Embryonic facial prominence (tissue), 1 donor: Measurements from ENCODE around the gene GCAT.

ENCODE experiments used
- DNase-seq: peaks from one replicate; pipeline ENCODE4 v3.0.0-alpha.2; 2016; ENCODE audit errors: extremely low spot score

GCAT gene

DNA sequence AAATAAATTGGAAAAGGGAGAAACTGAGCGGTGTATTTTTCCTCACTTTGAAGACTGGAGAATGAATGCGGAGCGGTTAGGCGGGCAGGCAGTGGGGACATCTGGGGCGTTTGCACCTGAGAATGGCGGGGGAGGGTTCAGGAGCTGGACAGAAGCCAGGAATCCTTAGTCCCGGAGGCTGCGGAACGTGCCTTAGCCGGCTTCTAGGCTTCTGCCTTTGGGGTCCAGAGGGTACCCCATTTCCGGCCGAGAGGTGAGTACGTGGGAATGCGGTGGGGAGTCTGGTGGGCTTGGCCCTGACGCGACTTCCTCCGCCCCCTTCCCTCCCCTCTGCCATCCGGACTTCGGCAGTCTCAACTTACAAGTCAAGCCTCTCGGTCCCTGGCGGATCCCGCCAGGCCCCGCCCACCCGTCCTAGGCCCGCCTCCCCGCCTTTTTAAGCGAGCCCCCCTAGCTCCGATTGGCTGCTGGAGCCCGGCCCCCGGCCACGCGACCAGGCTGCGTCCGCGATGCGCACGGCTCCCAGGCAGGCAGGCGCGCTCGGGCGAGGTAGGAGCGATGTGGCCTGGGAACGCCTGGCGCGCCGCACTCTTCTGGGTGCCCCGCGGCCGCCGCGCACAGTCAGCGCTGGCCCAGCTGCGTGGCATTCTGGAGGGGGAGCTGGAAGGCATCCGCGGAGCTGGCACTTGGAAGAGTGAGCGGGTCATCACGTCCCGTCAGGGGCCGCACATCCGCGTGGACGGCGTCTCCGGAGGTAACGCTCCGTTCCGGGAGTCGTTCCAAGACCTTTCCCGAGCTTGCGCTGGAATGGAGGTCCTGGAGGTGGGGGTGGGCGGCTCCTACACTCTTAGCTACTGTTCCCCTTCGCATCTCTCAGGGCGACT lies at the start of gene GCAT:
Gene GCAT, plus strand, starts transcription at position 525 of the 884 bp plus-strand sequence. Its CDS starts 34 bp downstream, at position 559.
- peak; percentile 93 for DNase-seq

GRCh38 chr22:37758694-37759093 lies 49.0 kb upstream of the GCAT start:
- no peak for DNase-seq

DNA sequence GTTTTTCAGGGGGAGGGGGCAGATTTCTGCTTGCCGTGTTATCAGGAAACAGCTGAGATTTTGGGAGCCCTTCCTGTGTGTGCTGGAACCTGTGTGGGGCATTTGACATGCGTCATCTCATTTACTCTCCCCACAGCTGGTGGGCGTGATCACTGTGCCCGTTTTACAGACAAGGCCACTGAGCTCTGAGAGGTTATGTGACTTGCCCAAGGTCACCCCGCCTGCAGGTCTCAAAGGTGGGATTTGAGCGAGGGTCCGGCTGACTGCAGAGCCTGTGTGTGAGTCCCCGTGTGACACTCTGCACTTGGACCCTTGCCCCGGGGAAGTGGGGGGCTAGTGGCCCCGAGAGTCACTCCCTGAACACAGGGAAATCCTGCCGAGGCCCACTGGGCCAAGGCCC lies 48.5 kb upstream of the GCAT start:
- DNase-seq: no peak

DNA sequence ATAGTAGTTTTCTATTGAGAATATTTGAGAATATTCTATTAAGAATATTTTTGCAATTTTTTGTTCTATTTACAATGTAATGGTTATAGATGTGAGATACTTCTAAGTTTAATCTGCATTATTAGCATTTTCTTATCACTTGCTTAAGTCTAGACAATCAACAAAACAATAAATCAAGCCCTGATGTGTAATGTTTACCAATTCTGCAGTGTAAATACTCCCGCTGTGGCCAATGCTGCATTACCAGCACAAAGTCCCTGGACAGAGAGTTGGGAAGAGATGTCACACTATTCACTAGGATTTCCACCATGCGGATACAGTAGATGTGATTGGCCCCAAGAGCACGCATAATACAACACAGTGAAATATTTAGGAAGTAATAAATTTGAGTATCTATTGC lies 47.6 kb upstream of the GCAT start:
- no peak for DNase-seq

GRCh38 chr22:37762389-37762836 lies 45.3 kb upstream of the GCAT start:
- no peak for DNase-seq

DNA sequence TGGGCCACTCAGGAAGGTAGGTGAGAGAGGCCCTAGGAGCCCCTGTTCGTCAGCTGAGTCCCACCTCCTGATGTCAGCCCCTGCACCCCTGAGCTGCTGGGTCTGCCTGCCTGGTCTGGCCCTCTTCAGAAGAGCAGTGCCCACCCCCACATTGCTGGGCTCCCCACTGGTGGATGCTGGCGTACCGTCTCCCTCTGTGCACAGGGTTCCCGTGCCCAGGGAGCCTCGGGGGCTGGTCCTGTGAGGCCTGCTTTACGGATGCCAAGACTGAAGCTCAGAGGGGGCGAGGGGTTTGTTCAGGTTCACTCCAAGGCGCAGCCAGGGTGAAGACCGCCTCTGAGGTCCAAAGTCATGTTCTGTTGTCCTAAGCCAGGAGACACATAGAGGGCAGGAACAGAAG lies 44.7 kb upstream of the GCAT start:
- DNase-seq: no peak

GRCh38 chr22:37763652-37764051 lies 44.1 kb upstream of the GCAT start:
- no peak for DNase-seq

DNA sequence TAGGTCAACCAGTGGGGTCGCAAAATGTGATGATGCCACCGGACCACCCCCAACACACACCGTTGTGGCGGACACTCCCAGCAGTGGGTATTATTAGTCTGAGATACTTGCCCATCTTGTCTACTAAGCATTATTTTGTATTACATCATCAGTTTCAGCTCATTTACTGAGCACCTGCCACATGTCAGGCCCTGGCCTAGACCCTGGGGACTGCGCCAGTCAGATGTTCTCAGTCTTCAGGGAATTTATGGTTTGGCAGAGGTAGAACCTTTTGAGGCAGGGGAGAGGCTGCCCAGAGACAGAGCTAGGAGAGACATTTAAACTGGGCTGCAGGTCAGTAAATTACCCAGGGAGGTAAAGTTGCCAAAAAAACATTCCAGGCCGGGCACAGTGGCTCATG lies 43.1 kb upstream of the GCAT start:
- DNase-seq: no peak

DNA sequence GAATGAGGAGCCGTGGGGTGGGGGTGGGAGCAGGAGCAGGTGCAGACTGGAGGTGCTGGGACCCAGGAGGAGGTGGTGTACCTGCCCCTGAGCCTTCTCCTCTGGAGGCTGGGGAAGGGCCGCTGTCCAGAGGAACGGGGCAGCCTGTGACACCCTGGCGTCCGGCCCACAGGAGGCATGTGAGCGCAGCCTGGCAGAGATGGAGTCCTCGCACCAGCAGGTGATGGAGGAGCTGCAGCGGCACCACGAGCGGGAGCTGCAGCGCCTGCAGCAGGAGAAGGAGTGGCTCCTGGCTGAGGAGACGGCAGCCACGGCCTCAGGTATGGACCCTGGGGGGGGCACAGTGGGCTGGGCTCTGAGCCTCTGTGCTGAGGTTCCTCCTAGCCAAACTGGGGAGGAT lies 42.2 kb upstream of the GCAT start:
- DNase-seq: no peak

GRCh38 chr22:37765953-37766576 lies 41.7 kb upstream of the GCAT start:
- DNase-seq: no peak

- no peak for DNase-seq
Observed at GRCh38 chr22:37768273-37768672, 39.5 kb upstream of the GCAT start.

- no peak for DNase-seq
Observed at GRCh38 chr22:37769056-37769455, 38.7 kb upstream of the GCAT start.

DNA sequence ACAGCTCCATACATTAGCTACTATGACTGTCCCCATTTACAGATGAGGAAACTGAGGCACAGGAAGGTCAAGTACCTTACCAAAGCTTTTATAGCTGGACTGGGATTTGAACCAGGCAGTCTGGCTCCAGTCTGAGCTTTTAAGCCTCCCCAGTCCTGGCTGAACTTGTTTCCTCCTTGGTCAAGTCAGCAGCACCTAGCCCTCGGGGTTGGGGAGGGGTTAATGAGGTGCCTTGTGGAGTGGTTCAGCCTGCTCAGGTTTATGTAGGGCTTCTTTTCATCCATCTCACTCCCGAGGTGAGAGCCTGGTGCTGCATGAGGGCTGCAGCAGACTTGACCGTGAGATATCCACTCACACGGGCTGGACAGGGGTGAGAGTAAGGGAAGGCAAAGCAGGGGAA lies 36.7 kb upstream of the GCAT start:
- no peak for DNase-seq

DNA sequence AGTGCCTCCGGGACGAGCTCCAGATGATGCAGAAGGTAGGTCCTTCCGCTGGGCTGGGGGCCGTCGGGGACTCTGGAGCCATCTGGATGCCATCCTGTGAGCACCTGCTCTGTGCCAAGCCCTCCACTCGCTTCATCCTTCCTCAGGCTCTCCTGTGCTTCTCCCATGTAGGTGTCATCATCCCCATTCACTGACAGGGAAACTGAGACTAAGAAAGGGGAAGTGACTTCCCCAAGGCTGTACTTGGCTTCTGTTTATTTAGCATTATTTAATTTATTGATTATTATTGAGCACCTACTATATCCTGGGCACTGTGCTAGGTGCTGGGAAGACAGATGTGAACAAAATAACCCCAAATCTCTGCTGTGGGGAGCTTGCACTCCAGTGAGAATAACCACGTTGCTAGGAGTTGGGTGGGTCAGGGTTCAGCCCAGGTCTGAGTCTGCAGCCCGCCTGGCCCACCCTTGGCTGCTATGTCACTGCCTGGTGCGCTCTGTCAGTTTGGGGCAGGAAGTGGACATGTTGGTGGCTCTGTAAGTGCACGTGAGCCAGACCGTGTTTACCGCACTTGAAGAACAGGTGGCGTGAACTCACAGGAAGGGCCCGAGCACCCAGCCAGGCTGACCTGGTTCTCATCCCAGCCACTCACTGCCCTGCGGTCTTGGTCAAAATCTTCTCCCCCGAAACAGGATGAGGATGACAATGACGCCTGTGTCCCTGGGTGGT lies 35.9 kb upstream of the GCAT start:
- DNase-seq: no peak

- DNase-seq: no peak
Observed at GRCh38 chr22:37774728-37775127, 33.0 kb upstream of the GCAT start.

DNA sequence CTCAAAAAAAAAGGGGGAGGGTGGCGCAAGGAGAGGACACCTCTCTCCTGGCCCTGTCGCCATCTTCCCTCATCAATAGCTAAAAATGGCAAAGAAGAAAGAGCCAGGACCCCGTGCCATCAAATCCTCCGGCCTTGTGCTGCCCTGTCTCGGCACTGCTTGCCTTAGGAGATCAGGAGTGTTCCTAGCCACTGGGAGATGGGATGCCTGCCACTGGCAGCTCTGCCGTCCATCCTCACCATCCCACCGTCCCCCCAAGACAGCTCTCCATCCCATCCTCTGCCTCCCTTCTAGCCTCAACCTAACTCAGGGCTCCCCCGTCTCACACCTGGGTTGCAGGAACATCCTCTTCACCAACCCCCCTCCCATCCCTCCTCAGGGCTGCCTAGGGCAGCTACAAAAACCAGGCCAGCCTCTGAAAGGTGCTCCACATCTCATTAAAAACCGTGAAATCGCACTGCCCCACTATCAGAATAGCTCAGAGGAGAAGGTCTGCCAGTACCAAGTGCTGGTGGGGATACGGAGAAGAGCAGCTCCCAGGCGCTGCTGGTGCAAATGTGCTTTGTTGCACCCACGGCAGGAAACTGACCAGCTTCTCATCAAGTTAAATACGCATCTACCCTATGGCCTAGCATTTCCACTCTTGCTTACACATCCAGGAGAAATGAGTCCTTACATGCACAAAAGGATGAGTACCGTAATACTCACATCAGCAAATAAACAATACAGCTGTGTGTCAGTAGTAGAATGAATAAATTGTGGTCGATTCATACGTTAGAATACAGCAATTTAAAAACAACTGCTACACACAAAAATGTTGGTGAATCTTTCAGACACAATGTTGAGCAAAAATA lies 31.7 kb upstream of the GCAT start:
- DNase-seq: no peak

DNA sequence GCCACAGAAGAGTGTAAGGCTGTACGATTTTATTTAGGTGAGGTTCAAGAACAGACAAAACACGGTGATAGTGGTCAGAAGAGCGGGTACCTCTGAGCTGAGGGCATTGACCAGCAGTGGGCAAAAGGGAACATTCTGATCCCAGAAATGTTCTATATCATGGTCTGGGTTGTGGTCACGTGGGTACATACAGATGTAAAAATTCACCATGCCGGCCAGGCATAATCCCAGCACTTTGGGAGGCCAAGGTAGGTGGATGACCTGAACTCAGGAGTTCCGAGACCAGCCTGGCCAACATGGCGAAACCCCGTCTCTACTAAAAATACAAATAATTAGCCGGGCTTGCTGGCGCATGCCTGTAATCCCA lies 31.1 kb upstream of the GCAT start:
- no peak for DNase-seq

DNA sequence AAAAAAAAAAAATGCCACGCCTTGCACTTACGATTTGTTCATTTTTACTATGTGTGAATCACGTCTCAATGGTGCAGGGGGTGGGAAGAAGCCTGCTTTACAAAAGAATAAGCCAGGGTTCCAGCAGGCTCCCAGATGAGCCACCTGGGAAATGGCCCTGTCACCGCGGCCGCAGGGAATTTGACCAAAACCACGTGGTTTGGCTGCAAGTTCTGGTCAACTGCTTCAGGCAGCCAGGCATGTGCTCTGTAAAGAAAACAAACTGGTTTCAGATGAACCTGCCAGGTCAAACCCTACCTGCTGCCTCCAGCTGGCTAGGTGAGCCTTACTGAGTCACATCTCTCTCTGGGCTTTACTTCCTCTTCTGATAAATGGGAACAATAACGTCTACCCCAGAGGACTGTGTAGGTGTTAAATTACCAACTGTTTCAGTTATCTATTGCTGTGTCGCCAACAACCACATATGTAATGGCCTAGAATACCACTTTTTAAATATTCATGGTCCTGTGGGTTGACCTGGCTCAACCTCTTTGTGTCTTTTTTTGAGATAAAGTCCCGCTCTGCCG lies 30.5 kb upstream of the GCAT start:
- no peak for DNase-seq

DNA sequence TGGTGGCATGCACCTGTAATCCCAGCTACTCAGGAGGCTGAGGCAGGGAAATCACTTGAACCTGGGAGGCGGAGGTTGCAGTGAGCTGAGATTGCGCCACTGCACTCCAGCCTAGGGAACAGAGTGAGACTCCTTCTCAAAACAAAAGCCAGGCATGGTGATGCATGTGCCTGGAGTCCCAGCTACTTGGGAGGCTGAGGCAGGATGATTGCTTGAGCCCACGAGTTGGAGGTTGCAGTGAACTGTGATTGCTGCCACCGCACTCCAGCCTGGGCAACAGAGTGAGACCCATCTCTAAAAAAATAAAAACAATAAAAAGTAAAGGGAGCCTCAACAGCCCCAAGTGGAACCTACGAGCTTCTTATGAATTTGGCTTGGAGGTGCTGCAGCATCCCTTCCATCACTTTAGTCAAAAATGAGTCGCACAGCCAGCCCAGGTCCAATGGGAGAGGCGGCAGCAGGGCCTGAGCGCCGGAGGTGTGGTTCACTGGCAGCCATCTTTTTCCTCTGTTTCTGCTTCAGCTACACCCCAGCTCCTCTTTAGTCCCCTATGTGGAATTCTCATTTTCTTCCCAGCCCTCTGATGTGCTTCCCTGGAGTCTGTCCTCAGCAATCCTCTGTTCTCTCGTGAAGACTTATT lies 29.2 kb upstream of the GCAT start:
- no peak for DNase-seq

- DNase-seq: no peak
Observed at GRCh38 chr22:37781434-37782059, 26.2 kb upstream of the GCAT start.
